SK-N-SH (cell line): Measurements from ENCODE around the gene CELF5.

Experiments used
- EZH2phosphoT487 ChIP-seq: fragments of 200-600 bp; sonication (generic); IDR thresholded peaks from 2 replicates; pipeline ENCODE4 v1.6.1; 2017; ENCODE audit warnings: low read depth, mixed run types, mild to moderate bottlenecking, antibody characterized with exemption, moderate library complexity, borderline replicate concordance
- GATA2 ChIP-seq: sonication (generic); formaldehyde crosslinking; IDR thresholded peaks from 2 replicates; pipeline ENCODE4 v1.5.0; 2020; ENCODE audit warnings: mild to moderate bottlenecking, missing genetic modification reagents
- NFIC ChIP-seq: IDR thresholded peaks from 2 replicates; pipeline ENCODE4 v1.4.0; 2012; ENCODE audit warnings: borderline replicate concordance
- POLR2AphosphoS5 ChIP-seq: IDR thresholded peaks from 2 replicates; pipeline ENCODE4 v1.6.1; 2012; ENCODE audit warnings: low read depth, low read length
- TAF1 ChIP-seq: IDR thresholded peaks from 2 replicates; pipeline ENCODE4 v1.6.1; 2012; ENCODE audit warnings: low read depth, mild to moderate bottlenecking, low read length, moderate library complexity, borderline replicate concordance
- USF1 ChIP-seq: IDR thresholded peaks from 2 replicates; pipeline ENCODE4 v1.4.0; 2012; ENCODE audit warnings: low read depth, borderline replicate concordance
- TF ChIP-seq, protein P1 (sequence below): IDR thresholded peaks from 2 replicates; pipeline ENCODE4 v1.4.0; 2012; ENCODE audit warnings: low read depth
- TF ChIP-seq, protein P2 (sequence below): fragments of 200-600 bp; sonication (generic); IDR thresholded peaks from 2 replicates; pipeline ENCODE4 v1.6.1; 2017; ENCODE audit warnings: antibody characterized with exemption, mild to moderate bottlenecking, moderate library complexity

GRCh38 chr19:3236272-3236671 lies 11.8 kb downstream of the CELF5 start:
- no peak for TF ChIP-seq TAF1
- TF ChIP-seq NFIC = no peak
- TF ChIP-seq EZH2phosphoT487 = no peak
- TF ChIP-seq, protein P1, sequence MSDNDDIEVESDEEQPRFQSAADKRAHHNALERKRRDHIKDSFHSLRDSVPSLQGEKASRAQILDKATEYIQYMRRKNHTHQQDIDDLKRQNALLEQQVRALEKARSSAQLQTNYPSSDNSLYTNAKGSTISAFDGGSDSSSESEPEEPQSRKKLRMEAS = no peak
- no peak for TF ChIP-seq POLR2AphosphoS5
- TF ChIP-seq, protein P2, sequence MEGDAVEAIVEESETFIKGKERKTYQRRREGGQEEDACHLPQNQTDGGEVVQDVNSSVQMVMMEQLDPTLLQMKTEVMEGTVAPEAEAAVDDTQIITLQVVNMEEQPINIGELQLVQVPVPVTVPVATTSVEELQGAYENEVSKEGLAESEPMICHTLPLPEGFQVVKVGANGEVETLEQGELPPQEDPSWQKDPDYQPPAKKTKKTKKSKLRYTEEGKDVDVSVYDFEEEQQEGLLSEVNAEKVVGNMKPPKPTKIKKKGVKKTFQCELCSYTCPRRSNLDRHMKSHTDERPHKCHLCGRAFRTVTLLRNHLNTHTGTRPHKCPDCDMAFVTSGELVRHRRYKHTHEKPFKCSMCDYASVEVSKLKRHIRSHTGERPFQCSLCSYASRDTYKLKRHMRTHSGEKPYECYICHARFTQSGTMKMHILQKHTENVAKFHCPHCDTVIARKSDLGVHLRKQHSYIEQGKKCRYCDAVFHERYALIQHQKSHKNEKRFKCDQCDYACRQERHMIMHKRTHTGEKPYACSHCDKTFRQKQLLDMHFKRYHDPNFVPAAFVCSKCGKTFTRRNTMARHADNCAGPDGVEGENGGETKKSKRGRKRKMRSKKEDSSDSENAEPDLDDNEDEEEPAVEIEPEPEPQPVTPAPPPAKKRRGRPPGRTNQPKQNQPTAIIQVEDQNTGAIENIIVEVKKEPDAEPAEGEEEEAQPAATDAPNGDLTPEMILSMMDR = no peak
- TF ChIP-seq USF1 = no peak
- no peak for TF ChIP-seq GATA2 (CRISPR knock-in tag)
